AG04450 (cell line): ENCODE measurements around the gene FN1. TPM values are rescaled to one million over a fixed set of nuclear protein-coding genes. Genes with fewer than 3 reads are reported as not detected.

Experiments
- CTCF ChIA-PET: fragments of 300-600, 350-600 bp; formaldehyde crosslinking; extraction: SDS; loops from one replicate; lab custom pipeline; 2022; ENCODE audit warnings: antibody characterized with exemption, inconsistent platforms; lab: Charles Lee
- POLR2A ChIA-PET: fragments of 350-600 bp; formaldehyde crosslinking; extraction: SDS; loops from one replicate; lab custom pipeline; 2021; ENCODE audit warnings: antibody characterized with exemption, inconsistent platforms; lab: Yijun Ruan, JAX
- DNase-seq: peaks from one replicate; pipeline ENCODE4 v3.0.0-alpha.2; 2011; ENCODE audit warnings: low read depth, low spot score
- H3K27ac ChIP-seq: one replicate; pipeline ENCODE4 v1.5.1; 2012; ENCODE audit warnings: low read depth, low read length, control low read depth
- H3K27me3 ChIP-seq: one replicate; pipeline ENCODE4 v1.6.0; 2012; ENCODE audit warnings: low read length; ENCODE audit not compliant: control insufficient read depth, insufficient read depth
- H3K4me3 ChIP-seq: 2 replicates; pipeline ENCODE4 v1.5.1; 2011; ENCODE audit warnings: mild to moderate bottlenecking, low read depth, low read length, control low read depth
- H3K9me3 ChIP-seq: 2 replicates; pipeline ENCODE4 v1.5.1; 2012; ENCODE audit warnings: low read length; ENCODE audit not compliant: control insufficient read depth, insufficient read depth
- CTCF ChIP-seq: IDR thresholded peaks from 2 replicates; pipeline ENCODE4 v1.5.1; 2011; ENCODE audit warnings: low read depth, low read length, control low read depth, inconsistent platforms
- polyA plus RNA-seq: library from polyadenylated mRNA; depleted of rRNA; stranded (reverse); fragments of >200 nt; gene quantifications from 2 replicates; pipeline ENCODE4 v1.2.3, GENCODE V29; 2011

FN1 gene
- polyA plus RNA-seq, 1 experiment: 6,646 TPM

GRCh38 chr2:215461836-215462532 lies 26.1 kb upstream of the FN1 start:
- H3K9me3 ChIP-seq: no peaks in the 10 kb centered on the region
- TF ChIP-seq CTCF: no peak
- no peak overlapping the region for H3K27ac ChIP-seq
- no peak overlapping the region for H3K4me3 ChIP-seq
- no peaks in the 10 kb centered on the region for H3K27me3 ChIP-seq
- ChIA-PET CTCF (no interaction called here), POLR2A (no interaction called here)
- no peak for DNase-seq

- no peak overlapping the region; the same call in 1 of the 2 replicates for H3K4me3 ChIP-seq
- peak; percentile 85 for DNase-seq
- POLR2A ChIA-PET: interaction anchor here (0.7 to 1.2 kb wide), 3 partner anchors 24 to 67 kb away, joined by 3 to 5 read pairs (median 3); no protein-coding TSS in a partner anchor
- no peak overlapping the region for H3K27ac ChIP-seq
- no peak for TF ChIP-seq CTCF
- CTCF ChIA-PET: no interaction called here
- H3K27me3 ChIP-seq: no peaks in the 10 kb centered on the region
- no peaks in the 10 kb centered on the region for H3K9me3 ChIP-seq
Measured at GRCh38 chr2:215460682-215461382, 25.0 kb upstream of the FN1 start.

- ChIA-PET CTCF (interaction anchor here (1.1 to 2.0 kb wide), 2 partner anchors 9 to 147 kb away, joined by 4 to 5 read pairs; no protein-coding TSS in a partner anchor), POLR2A (no interaction called here)
- no peak overlapping the region for H3K27ac ChIP-seq
- no peaks in the 10 kb centered on the region for H3K27me3 ChIP-seq
- no peaks in the 10 kb centered on the region for H3K9me3 ChIP-seq
- no peak for TF ChIP-seq CTCF
- H3K4me3 ChIP-seq: no peak overlapping the region
- DNase-seq: no peak
Measured at GRCh38 chr2:215455958-215456357, 20.1 kb upstream of the FN1 start.

DNA sequence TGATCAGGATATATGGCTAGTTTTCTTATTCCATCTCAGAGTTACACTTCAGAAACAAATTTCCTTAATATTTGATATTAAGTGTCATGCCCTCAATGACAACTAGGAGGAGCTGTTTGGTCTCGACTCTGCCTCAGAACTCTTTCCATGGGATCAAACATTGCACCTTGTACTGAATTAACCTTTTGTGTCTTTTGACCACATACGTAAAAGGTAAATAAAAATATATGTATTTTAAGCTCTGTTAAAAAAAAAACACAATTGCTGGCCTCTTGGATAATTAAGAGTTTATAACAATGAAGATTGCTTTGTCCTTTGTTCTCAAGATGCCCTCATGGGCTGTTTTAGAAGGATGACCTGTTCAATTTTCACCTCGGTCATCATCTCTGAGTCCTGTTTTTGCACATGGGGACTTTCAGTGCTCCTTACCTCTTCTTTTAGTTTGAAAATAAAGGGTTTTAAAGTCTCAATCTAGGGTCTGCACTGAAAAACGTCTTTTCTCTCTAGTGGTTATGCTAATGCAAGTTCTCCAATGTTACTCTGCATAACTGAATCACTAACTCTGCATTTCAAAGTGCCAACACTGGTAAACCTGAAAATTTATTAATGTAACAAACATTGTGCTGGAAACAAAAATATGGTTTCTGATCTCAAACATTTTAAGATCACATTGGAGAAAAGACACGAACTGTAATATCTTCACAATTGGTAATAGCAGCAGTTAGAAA lies 18.8 kb upstream of the FN1 start:
- TF ChIP-seq CTCF: peak; percentile 78
- ChIA-PET POLR2A (no interaction called here), CTCF (interaction anchor here (0.5 to 2.0 kb wide), 45 partner anchors 8 to 850 kb away, joined by 3 to 15 read pairs (median 3); no protein-coding TSS in a partner anchor)
- Histone ChIP-seq H3K4me3 (no peak overlapping the region), H3K27me3 (no peaks in the 10 kb centered on the region), H3K9me3 (peaks cover 6% of the 10 kb centered on the region; the same call in 1 of the 2 replicates), H3K27ac (no peak overlapping the region)
- DNase-seq: no peak
